Suprapubic skin (tissue), 4 donors: Measurements from ENCODE around the gene KIFBP. TPM values are rescaled to one million over a fixed set of nuclear protein-coding genes. Genes with fewer than 3 reads are reported as not detected.

Experiments
- DNase-seq, 2 donors: peaks; one replicate each; pipeline ENCODE4 v3.0.0-alpha.2; 2019; ENCODE audit warnings: low spot score in 2 of 2
- H3K27ac ChIP-seq: fragments of 200-600 bp; sonication (generic); one replicate; pipeline ENCODE4 v1.5.1; 2019
- H3K27me3 ChIP-seq: fragments of 200-600 bp; sonication (generic); one replicate; pipeline ENCODE4 v1.5.1; 2019
- H3K36me3 ChIP-seq: fragments of 200-600 bp; sonication (generic); one replicate; pipeline ENCODE4 v1.5.1; 2019
- H3K4me1 ChIP-seq: fragments of 200-600 bp; sonication (generic); one replicate; pipeline ENCODE4 v1.5.1; 2019
- H3K4me3 ChIP-seq: fragments of 200-600 bp; sonication (generic); one replicate; pipeline ENCODE4 v1.5.1; 2019; ENCODE audit warnings: mild to moderate bottlenecking
- H3K9me3 ChIP-seq: fragments of 200-600 bp; sonication (generic); one replicate; pipeline ENCODE4 v1.5.1; 2019
- CTCF ChIP-seq, 2 donors: fragments of 200-600 bp in 1 of 2; fragments of 450-650 bp in 1 of 2; sonication (generic) in 1 of 2; IDR thresholded peaks; one replicate each; pipeline ENCODE4 v1.5.1; 2016 to 2019; ENCODE audit warnings: antibody characterized with exemption in 2 of 2, mild to moderate bottlenecking in 1 of 2, moderate library complexity in 1 of 2
- EP300 ChIP-seq: sonication (generic); formaldehyde crosslinking; IDR thresholded peaks from one replicate; pipeline ENCODE4 v1.6.1; 2017; ENCODE audit warnings: antibody characterized with exemption
- POLR2A ChIP-seq, 2 donors: fragments of 450-650 bp; IDR thresholded peaks; one replicate each; pipeline ENCODE4 v1.6.1; 2017; ENCODE audit warnings: antibody characterized with exemption in 2 of 2, mild to moderate bottlenecking in 2 of 2, moderate library complexity in 2 of 2
- POLR2AphosphoS5 ChIP-seq, 3 donors: sonication (generic); formaldehyde crosslinking; IDR thresholded peaks; one replicate each; pipeline ENCODE4 v1.6.1; 2017; ENCODE audit warnings: antibody characterized with exemption in 3 of 3
- WGBS: methylation state at CpG from one replicate; pipeline ENCODE4 v1.1.5; 2018; 5-methylcytosine and 5-hydroxymethylcytosine counted together
- total RNA-seq, 4 donors: library from RNA; depleted of rRNA; stranded (reverse); fragments of >200 nt; gene quantifications; one replicate each; pipeline ENCODE4 v1.1.0, GENCODE V29; 2016

The KIFBP gene
- total RNA-seq, 4 donors from 2014 or later: 15.0 to 21.5 (median 20.8) TPM

GRCh38 chr10:69065406-69066361 lies 77.1 kb downstream of the KIFBP start:
- H3K4me3 ChIP-seq: no peak overlapping the region
- no peak for DNase-seq
- H3K36me3 ChIP-seq: no peaks in the 10 kb centered on the region
- TF ChIP-seq POLR2AphosphoS5 (IDR thresholded peaks at IDR 0.05) (no peak), CTCF (IDR thresholded peaks at IDR 0.05) (no peak), POLR2A (IDR thresholded peaks at IDR 0.05) (no peak), EP300 (no peak)
- no peak overlapping the region for H3K27ac ChIP-seq
- H3K27me3 ChIP-seq: no peaks in the 10 kb centered on the region
- peaks cover 27% of the 10 kb centered on the region for H3K4me1 ChIP-seq
- 45% methylated on average over 8 of the region's 8 CpGs for WGBS
- H3K9me3 ChIP-seq: no peaks in the 10 kb centered on the region

Other genes with a start within 250 kb of the KIFBP start
- gene STOX1, start 161.3 kb upstream of the KIFBP start, total RNA-seq: 1 to 10 TPM in 3 of 4 donors, under 1 TPM in 1; 0.64 to 2.2 (median 1.4) TPM
- gene DDX50, start 87.5 kb upstream of the KIFBP start, total RNA-seq: 10 to 100 TPM; 21.9 to 34.2 (median 27.8) TPM
- gene DDX21, start 32.6 kb upstream of the KIFBP start, total RNA-seq: 10 to 100 TPM; 35.4 to 84.4 (median 58.5) TPM
- gene SRGN, start 99.3 kb downstream of the KIFBP start, total RNA-seq: 10 to 100 TPM; 17.2 to 24.9 (median 21.2) TPM
- gene VPS26A, start 135.4 kb downstream of the KIFBP start, total RNA-seq: 10 to 100 TPM; 29.9 to 33.4 (median 32.1) TPM
- 10 to 100 TPM; 27.9 to 53.1 (median 30.5) TPM for gene SUPV3L1, start 191.4 kb downstream of the KIFBP start, total RNA-seq
- gene HKDC1, start 231.5 kb downstream of the KIFBP start, total RNA-seq: under 1 TPM in 2 of 4 donors, not detected in 2; 0.13 to 0.15 TPM